Karpas-422 (cell line): ENCODE data around the gene RXRA. TPM values are rescaled to one million over a fixed set of nuclear protein-coding genes. Genes with fewer than 3 reads are reported as not detected.

Source experiments
- DNase-seq: peaks from one replicate; pipeline ENCODE4 v3.0.0-alpha.2; 2015
- H2AFZ ChIP-seq: fragments of 200-600 bp; sonication (generic); 2 replicates; pipeline ENCODE4 v1.6.1; 2014; ENCODE audit warnings: antibody characterized with exemption, low read length, mixed read lengths
- H3K27ac ChIP-seq: fragments of 200-600 bp; sonication (generic); 2 replicates; pipeline ENCODE4 v1.5.1; 2014; ENCODE audit warnings: mild to moderate bottlenecking, low read length, moderate library complexity
- H3K27me3 ChIP-seq: fragments of 200-600 bp; sonication (generic); 2 replicates; pipeline ENCODE4 v1.6.1; 2014; ENCODE audit warnings: low read length, mixed read lengths
- H3K36me3 ChIP-seq: fragments of 200-600 bp; sonication (generic); 2 replicates; pipeline ENCODE4 v1.6.1; 2014; ENCODE audit warnings: low read length, mixed read lengths; ENCODE audit not compliant: insufficient read depth
- H3K4me1 ChIP-seq: fragments of 200-600 bp; sonication (generic); 2 replicates; pipeline ENCODE4 v1.6.1; 2014; ENCODE audit warnings: mild to moderate bottlenecking, low read length, mixed read lengths
- H3K4me2 ChIP-seq: fragments of 200-600 bp; sonication (generic); 2 replicates; pipeline ENCODE4 v1.6.1; 2014; ENCODE audit warnings: low read length, low read depth, mild to moderate bottlenecking; ENCODE audit not compliant: poor library complexity, severe bottlenecking
- H3K4me3 ChIP-seq: fragments of 200-600 bp; sonication (generic); 2 replicates; pipeline ENCODE4 v1.5.1; 2014; ENCODE audit warnings: mild to moderate bottlenecking, antibody characterized with exemption, low read length, mixed read lengths
- H3K79me2 ChIP-seq: fragments of 200-600 bp; sonication (generic); 2 replicates; pipeline ENCODE4 v1.6.1; 2014; ENCODE audit warnings: mild to moderate bottlenecking, low read length, mixed read lengths
- H3K9ac ChIP-seq: fragments of 200-600 bp; sonication (generic); 2 replicates; pipeline ENCODE4 v1.6.0; 2014; ENCODE audit warnings: low read length
- H3K9me2 ChIP-seq: fragments of 200-600 bp; sonication (generic), shearing (Covaris generic); replicated peaks from 2 replicates; pipeline ENCODE4 v1.6.0; 2014; ENCODE audit warnings: mild to moderate bottlenecking, low read length, moderate library complexity; ENCODE audit not compliant: insufficient read depth
- H3K9me3 ChIP-seq: fragments of 300-700, 200-600 bp; sonication (generic); 2 replicates; pipeline ENCODE4 v1.6.1; 2014; ENCODE audit warnings: low read length, mixed read lengths
- H4K20me1 ChIP-seq: fragments of 200-600 bp; sonication (generic); 2 replicates; pipeline ENCODE4 v1.6.1; 2014; ENCODE audit warnings: mild to moderate bottlenecking, antibody characterized with exemption, low read length, low read depth; ENCODE audit not compliant: insufficient read depth
- total RNA-seq: library from RNA; depleted of rRNA; stranded (reverse); fragments of >200 nt; shearing (Covaris generic); gene quantifications from 2 replicates; pipeline ENCODE4 v1.2.3, GENCODE V29; 2014; ENCODE audit warnings: low replicate concordance

The RXRA gene
- total RNA-seq, 1 experiment from 2014 or later = not detected

DNA sequence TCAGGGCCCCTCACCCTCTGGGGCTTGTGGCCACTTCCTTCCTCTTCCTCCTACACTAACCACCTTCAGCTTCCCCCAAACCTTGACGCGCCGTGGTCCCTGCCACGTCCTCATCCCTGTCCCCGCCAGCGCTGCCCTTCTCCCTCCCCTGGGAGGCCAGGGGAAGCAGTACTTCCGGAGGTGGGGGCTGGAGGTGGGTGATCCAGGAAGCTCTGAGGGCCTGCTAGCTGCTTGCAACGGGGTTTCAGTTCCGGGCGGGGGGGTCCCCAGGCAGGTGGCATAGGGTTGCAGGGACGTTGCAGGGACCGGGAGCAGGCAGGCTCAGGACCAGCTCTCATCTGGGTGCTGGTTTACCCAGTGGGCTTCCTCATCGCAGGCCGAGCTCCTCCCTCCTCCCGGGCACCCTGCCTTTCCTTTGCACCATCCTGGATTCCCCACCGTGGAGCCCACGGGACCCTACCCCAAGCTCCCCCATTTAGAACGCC lies 70.0 kb downstream of the RXRA start:
- no peak overlapping the region for H3K27ac ChIP-seq
- no peak overlapping the region; the same call in 1 of the 2 replicates for H3K4me3 ChIP-seq
- DNase-seq = no peak

GRCh38 chr9:134396825-134397224 lies 70.6 kb downstream of the RXRA start:
- no peak overlapping the region for H2AFZ ChIP-seq
- H4K20me1 ChIP-seq = no peaks in the 10 kb centered on the region
- no peaks in the 10 kb centered on the region for H3K27me3 ChIP-seq
- no peaks in the 10 kb centered on the region for H3K79me2 ChIP-seq
- peaks cover 12% of the 10 kb centered on the region for H3K4me1 ChIP-seq
- peaks cover 6% of the 10 kb centered on the region; the same call in 1 of the 2 replicates for H3K9me3 ChIP-seq
- no peak overlapping the region for H3K27ac ChIP-seq
- H3K4me2 ChIP-seq = no peak overlapping the region
- no peak overlapping the region; the same call in 1 of the 2 replicates for H3K4me3 ChIP-seq
- no peaks in the 10 kb centered on the region for H3K9me2 ChIP-seq
- peak overlapping the region; percentile 37; the same call in 1 of the 2 replicates for H3K9ac ChIP-seq
- H3K36me3 ChIP-seq = no peaks in the 10 kb centered on the region; the same call in 1 of the 2 replicates
- no peak for DNase-seq

More for the DNA sequence above, 70.0 kb downstream of the RXRA start:
- H3K36me3 ChIP-seq = no peaks in the 10 kb centered on the region; the same call in 1 of the 2 replicates
- no peaks in the 10 kb centered on the region for H3K9me2 ChIP-seq
- H2AFZ ChIP-seq = no peak overlapping the region
- H3K9me3 ChIP-seq = peaks cover 6% of the 10 kb centered on the region; the same call in 1 of the 2 replicates
- no peaks in the 10 kb centered on the region for H3K79me2 ChIP-seq
- H4K20me1 ChIP-seq = no peaks in the 10 kb centered on the region
- no peaks in the 10 kb centered on the region for H3K27me3 ChIP-seq
- peak overlapping the region; percentile 37 for H3K9ac ChIP-seq
- no peak overlapping the region for H3K4me2 ChIP-seq
- peaks cover 12% of the 10 kb centered on the region for H3K4me1 ChIP-seq

DNA sequence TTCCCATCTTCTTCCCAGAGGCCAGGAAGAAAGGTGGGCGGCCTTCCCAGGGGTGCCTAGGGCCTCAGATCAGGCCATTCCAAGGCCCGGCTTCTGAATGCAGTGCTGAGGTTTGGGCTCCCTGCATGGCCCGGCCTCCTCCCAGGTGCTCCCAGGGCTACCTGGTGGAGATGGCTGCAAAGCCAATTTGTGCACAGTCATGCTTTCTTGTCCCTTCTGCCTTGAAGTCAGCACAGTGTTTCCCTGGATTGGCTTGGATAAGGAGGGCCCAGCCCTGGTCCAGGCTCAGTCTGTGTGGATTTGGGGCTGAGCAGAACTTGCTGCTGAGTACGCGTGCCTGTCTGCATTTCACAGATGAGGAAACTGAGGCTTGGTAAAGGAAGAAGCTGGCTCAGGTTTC lies 72.5 kb downstream of the RXRA start:
- Histone ChIP-seq H3K9me2 (no peaks in the 10 kb centered on the region), H3K4me2 (no peak overlapping the region), H3K9ac (no peak overlapping the region), H2AFZ (no peak overlapping the region), H3K9me3 (peaks cover 6% of the 10 kb centered on the region; the same call in 1 of the 2 replicates), H3K4me3 (no peak overlapping the region), H3K79me2 (no peaks in the 10 kb centered on the region), H3K36me3 (no peaks in the 10 kb centered on the region; the same call in 1 of the 2 replicates), H3K4me1 (peaks cover 12% of the 10 kb centered on the region), H3K27me3 (no peaks in the 10 kb centered on the region), H3K27ac (no peak overlapping the region), H4K20me1 (no peaks in the 10 kb centered on the region)
- DNase-seq = no peak

DNA sequence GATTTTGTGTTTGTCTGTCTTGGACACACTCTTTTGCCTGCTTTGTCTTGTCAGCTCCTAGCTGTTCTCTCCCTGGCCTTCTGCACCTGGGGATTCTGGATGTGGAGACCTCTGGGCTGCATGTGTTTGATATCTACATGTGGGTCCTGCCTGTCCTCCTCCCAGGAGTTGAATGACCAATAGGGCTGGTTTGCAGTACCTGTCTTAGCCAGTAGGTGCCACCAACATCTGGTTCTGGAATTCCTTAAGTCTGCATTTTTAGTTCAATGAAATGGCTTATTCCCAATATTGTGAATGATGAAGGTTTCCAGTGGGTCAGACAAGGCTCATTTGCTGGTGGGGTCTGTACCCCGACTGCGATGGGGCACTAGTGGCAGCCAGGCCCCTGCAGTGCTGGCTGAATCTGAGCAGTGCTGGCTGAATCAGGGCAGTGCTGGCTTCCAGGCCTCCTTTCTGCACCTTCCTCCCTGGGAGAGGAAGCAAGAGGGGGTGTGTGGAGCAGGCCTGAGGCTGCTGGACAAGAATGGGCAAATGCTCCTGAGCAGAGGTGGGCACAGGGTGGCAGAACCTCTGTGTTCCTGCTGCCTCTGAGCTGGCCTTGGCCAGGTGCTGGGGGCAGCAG lies 73.3 kb downstream of the RXRA start:
- H3K79me2 ChIP-seq = no peaks in the 10 kb centered on the region
- DNase-seq = peak; percentile 61
- no peaks in the 10 kb centered on the region for H3K27me3 ChIP-seq
- H3K27ac ChIP-seq = no peak overlapping the region
- H3K4me3 ChIP-seq = no peak overlapping the region
- H2AFZ ChIP-seq = no peak overlapping the region
- H3K9ac ChIP-seq = no peak overlapping the region
- no peaks in the 10 kb centered on the region for H4K20me1 ChIP-seq
- H3K4me1 ChIP-seq = peaks cover 12% of the 10 kb centered on the region
- H3K9me2 ChIP-seq = no peaks in the 10 kb centered on the region
- H3K36me3 ChIP-seq = no peaks in the 10 kb centered on the region; the same call in 1 of the 2 replicates
- no peak overlapping the region for H3K4me2 ChIP-seq
- H3K9me3 ChIP-seq = peaks cover 6% of the 10 kb centered on the region; the same call in 1 of the 2 replicates

DNA sequence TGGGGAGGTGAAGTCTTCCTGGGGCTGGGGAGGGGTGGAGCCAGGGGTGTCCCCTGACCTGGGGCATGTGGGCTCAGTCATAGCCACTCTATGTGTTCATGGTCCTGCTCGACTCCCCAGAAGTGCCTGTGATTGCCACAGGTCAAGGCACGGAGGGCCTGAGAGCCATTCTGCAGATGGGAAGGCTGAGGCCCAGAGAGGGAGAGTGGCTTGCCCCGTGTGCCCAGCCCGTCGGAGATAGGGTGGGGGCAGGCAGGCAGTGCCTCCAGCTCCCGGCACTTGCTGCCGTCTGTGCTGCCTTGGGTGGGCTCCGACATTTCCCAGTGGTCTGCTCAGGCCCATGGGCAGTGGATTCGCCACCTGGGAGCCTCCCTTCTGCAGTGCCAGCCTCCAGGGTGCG lies 74.0 kb downstream of the RXRA start:
- H4K20me1 ChIP-seq = no peaks in the 10 kb centered on the region
- H3K79me2 ChIP-seq = no peaks in the 10 kb centered on the region
- no peak overlapping the region for H3K9ac ChIP-seq
- H3K4me2 ChIP-seq = no peak overlapping the region
- H3K27me3 ChIP-seq = no peaks in the 10 kb centered on the region
- no peak for DNase-seq
- peaks cover 6% of the 10 kb centered on the region; the same call in 1 of the 2 replicates for H3K9me3 ChIP-seq
- no peaks in the 10 kb centered on the region; the same call in 1 of the 2 replicates for H3K36me3 ChIP-seq
- H3K4me3 ChIP-seq = no peak overlapping the region
- no peak overlapping the region for H3K27ac ChIP-seq
- H3K9me2 ChIP-seq = no peaks in the 10 kb centered on the region
- H2AFZ ChIP-seq = no peak overlapping the region
- H3K4me1 ChIP-seq = peaks cover 13% of the 10 kb centered on the region

DNA sequence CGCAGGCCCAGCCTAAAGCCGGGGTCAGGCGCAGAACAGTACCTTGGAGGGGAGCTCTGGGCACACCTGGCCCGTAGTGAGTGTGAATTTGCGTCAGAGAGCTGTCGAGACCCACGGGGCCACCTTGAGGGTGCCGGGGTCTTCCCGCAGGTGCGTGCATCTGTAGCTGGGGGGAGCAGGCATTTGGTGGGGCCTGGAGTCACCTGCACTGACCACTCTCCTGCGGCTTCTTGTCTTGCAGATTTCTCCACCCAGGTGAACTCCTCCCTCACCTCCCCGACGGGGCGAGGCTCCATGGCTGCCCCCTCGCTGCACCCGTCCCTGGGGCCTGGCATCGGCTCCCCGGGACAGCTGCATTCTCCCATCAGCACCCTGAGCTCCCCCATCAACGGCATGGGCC lies 75.1 kb downstream of the RXRA start:
- Histone ChIP-seq H3K4me1 (peaks cover 19% of the 10 kb centered on the region), H3K27ac (no peak overlapping the region), H3K9me3 (peaks cover 6% of the 10 kb centered on the region; the same call in 1 of the 2 replicates), H3K4me2 (no peak overlapping the region), H3K27me3 (no peaks in the 10 kb centered on the region), H3K9me2 (no peaks in the 10 kb centered on the region), H3K4me3 (no peak overlapping the region), H2AFZ (no peak overlapping the region), H3K79me2 (no peaks in the 10 kb centered on the region), H4K20me1 (no peaks in the 10 kb centered on the region), H3K36me3 (no peaks in the 10 kb centered on the region; the same call in 1 of the 2 replicates), H3K9ac (no peak overlapping the region)
- DNase-seq = no peak

GRCh38 chr9:134402182-134402581 lies 75.9 kb downstream of the RXRA start:
- no peak overlapping the region for H2AFZ ChIP-seq
- DNase-seq = no peak
- no peaks in the 10 kb centered on the region for H3K27me3 ChIP-seq
- H3K79me2 ChIP-seq = no peaks in the 10 kb centered on the region
- peaks cover 20% of the 10 kb centered on the region for H3K4me1 ChIP-seq
- no peaks in the 10 kb centered on the region for H3K9me2 ChIP-seq
- H3K4me2 ChIP-seq = no peak overlapping the region
- H3K4me3 ChIP-seq = no peak overlapping the region
- no peaks in the 10 kb centered on the region for H4K20me1 ChIP-seq
- H3K9me3 ChIP-seq = peaks cover 6% of the 10 kb centered on the region; the same call in 1 of the 2 replicates
- no peaks in the 10 kb centered on the region; the same call in 1 of the 2 replicates for H3K36me3 ChIP-seq
- no peak overlapping the region for H3K9ac ChIP-seq
- no peak overlapping the region for H3K27ac ChIP-seq

- Histone ChIP-seq H3K9me2 (no peaks in the 10 kb centered on the region), H3K9ac (no peak overlapping the region), H3K4me2 (no peak overlapping the region), H3K9me3 (peaks cover 6% of the 10 kb centered on the region; the same call in 1 of the 2 replicates), H3K4me1 (peaks cover 27% of the 10 kb centered on the region), H2AFZ (no peak overlapping the region), H3K36me3 (no peaks in the 10 kb centered on the region; the same call in 1 of the 2 replicates), H3K27me3 (no peaks in the 10 kb centered on the region), H4K20me1 (no peaks in the 10 kb centered on the region), H3K27ac (no peak overlapping the region), H3K4me3 (no peak overlapping the region), H3K79me2 (no peaks in the 10 kb centered on the region)
- DNase-seq = no peak
Measured at GRCh38 chr9:134403292-134403681, 77.0 kb downstream of the RXRA start.
